OCI-LY3 (cell line): Measurements from ENCODE around the gene MRRF.

Experiments used
- H2AFZ ChIP-seq: fragments of 200-600, 300-600 bp; shearing (Covaris generic); 2 replicates; pipeline ENCODE4 v1.6.0; 2014; ENCODE audit warnings: antibody characterized with exemption, low read depth, low read length
- H3K27ac ChIP-seq: fragments of 200-600, 300-600 bp; sonication (generic); 2 replicates; pipeline ENCODE4 v1.5.1; 2014; ENCODE audit warnings: mild to moderate bottlenecking, low read length, moderate library complexity, mixed read lengths
- H3K27me3 ChIP-seq: fragments of 200-600, 300-600 bp; sonication (generic); 2 replicates; pipeline ENCODE4 v1.6.1; 2014; ENCODE audit warnings: low read depth, low read length, mixed read lengths
- H3K36me3 ChIP-seq: fragments of 200-600, 300-600 bp; sonication (generic); replicated peaks from 2 replicates; pipeline ENCODE3; 2014; ENCODE audit warnings: low read depth, low read length, mixed read lengths
- H3K4me1 ChIP-seq: fragments of 300-600, 200-600 bp; sonication (generic); 2 replicates; pipeline ENCODE4 v1.6.1; 2014; ENCODE audit warnings: low read length, mixed read lengths
- H3K4me2 ChIP-seq: fragments of 200-600, 300-600 bp; sonication (generic); 2 replicates; pipeline ENCODE4 v1.6.1; 2014; ENCODE audit warnings: low read length, mixed read lengths
- H3K4me3 ChIP-seq: fragments of 300-600, 200-600 bp; sonication (generic); 2 replicates; pipeline ENCODE4 v1.5.1; 2014; ENCODE audit warnings: antibody characterized with exemption, mild to moderate bottlenecking, low read length, moderate library complexity
- H3K79me2 ChIP-seq: fragments of 300-600, 200-600 bp; shearing (Covaris generic); 2 replicates; pipeline ENCODE4 v1.6.1; 2014; ENCODE audit warnings: mild to moderate bottlenecking, low read length, mixed read lengths
- H3K9ac ChIP-seq: fragments of 300-600, 200-600 bp; shearing (Covaris generic); 2 replicates; pipeline ENCODE4 v1.6.0; 2014; ENCODE audit warnings: mild to moderate bottlenecking, low read length, moderate library complexity
- H3K9me3 ChIP-seq: fragments of 200-600, 300-600 bp; shearing (Covaris generic); 2 replicates; pipeline ENCODE4 v1.6.1; 2014; ENCODE audit warnings: low read length, mixed read lengths; ENCODE audit not compliant: insufficient read depth
- H4K20me1 ChIP-seq: fragments of 200-600, 300-600 bp; sonication (generic); 2 replicates; pipeline ENCODE4 v1.6.1; 2016; ENCODE audit warnings: low read length, mixed read lengths; ENCODE audit not compliant: insufficient read depth
- CTCF ChIP-seq: fragments of 200-600, 300-600 bp; sonication (generic); IDR thresholded peaks from 2 replicates; pipeline ENCODE4 v1.5.1; 2014; ENCODE audit warnings: antibody characterized with exemption, low read length, low read depth
- EZH2phosphoT487 ChIP-seq: fragments of 200-600 bp; shearing (Covaris generic); IDR thresholded peaks from 2 replicates; pipeline ENCODE4 v1.6.1; 2018; ENCODE audit warnings: antibody characterized with exemption, mixed run types, low read depth

MRRF gene

DNA sequence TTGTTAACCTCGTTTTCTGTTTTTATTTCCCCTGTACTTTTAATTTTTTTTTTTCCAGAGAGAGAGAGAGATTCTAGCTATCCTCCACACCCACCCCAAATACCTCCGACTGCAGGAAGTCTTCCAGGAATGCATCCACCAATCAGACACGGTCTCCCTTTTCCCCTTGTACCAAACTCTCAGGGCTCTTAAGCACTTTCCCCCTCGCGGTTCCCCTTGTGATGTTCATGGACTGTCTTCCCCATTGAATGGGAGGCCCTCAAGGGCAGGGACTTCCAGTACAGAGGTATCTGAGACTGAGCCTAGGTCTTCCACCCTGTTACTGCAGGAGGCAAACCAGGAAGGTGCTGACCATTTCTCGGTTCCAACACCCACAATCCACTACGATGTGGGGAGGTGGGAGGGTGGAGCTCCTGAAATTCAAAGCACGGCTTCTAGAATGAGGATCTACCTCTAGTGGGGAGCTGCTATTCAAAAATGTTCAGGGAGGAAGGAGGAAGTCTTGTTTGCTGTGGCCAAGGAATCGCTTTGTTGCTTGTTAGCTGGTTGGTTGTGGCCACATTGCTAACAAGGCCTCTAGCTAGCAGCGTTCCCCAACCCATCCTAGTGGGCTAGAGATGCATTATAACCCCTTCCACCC is 68.6 kb downstream of the MRRF start:
- Histone ChIP-seq H3K27me3 (no peaks in the 10 kb centered on the region), H3K36me3 (peaks cover 16% of the 10 kb centered on the region), H3K9ac (no peak overlapping the region), H2AFZ (no peak overlapping the region), H3K4me1 (peaks cover 10% of the 10 kb centered on the region), H3K27ac (no peak overlapping the region), H4K20me1 (peaks cover under 1% of the 10 kb centered on the region), H3K4me3 (no peak overlapping the region), H3K79me2 (no peaks in the 10 kb centered on the region), H3K4me2 (no peak overlapping the region), H3K9me3 (no peaks in the 10 kb centered on the region)
- TF ChIP-seq CTCF (no peak), EZH2phosphoT487 (no peak)

DNA sequence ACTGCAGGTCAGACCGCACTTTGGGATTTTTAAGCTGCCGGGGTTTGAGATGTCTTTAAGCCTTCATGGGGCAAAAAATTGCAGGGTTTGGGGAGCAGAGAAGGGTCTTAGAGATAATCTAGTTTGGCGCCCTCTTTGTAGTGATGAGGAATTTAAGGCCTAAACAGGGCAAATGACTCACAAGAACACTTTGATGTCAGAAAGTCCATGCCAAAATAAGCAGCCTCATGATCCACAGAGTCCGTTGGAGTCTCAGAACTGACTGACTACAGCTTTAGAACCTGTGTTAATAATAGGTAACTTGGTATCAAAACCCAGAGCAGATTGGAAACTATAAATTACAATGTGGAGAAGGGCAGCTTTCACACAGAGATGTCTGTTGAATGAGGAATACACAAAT is 70.2 kb downstream of the MRRF start:
- H3K36me3 ChIP-seq: peaks cover 3% of the 10 kb centered on the region
- no peak for TF ChIP-seq EZH2phosphoT487
- no peak for TF ChIP-seq CTCF

GRCh38 chr9:122336189-122336588 is 71.5 kb downstream of the MRRF start:
- Histone ChIP-seq H3K36me3 (no peaks in the 10 kb centered on the region), H3K27ac (no peak overlapping the region), H3K9ac (no peak overlapping the region), H3K9me3 (no peaks in the 10 kb centered on the region), H2AFZ (no peak overlapping the region), H3K4me1 (peaks cover 11% of the 10 kb centered on the region), H3K4me2 (no peak overlapping the region), H3K79me2 (no peaks in the 10 kb centered on the region), H3K27me3 (peaks cover 7% of the 10 kb centered on the region; the same call in 1 of the 2 replicates), H3K4me3 (no peak overlapping the region), H4K20me1 (no peaks in the 10 kb centered on the region)
- no peak for TF ChIP-seq EZH2phosphoT487
- no peak for TF ChIP-seq CTCF

More for the DNA sequence above, 70.2 kb downstream of the MRRF start:
- H3K27me3 ChIP-seq: peaks cover 7% of the 10 kb centered on the region; the same call in 1 of the 2 replicates
- no peak overlapping the region for H2AFZ ChIP-seq
- H3K4me1 ChIP-seq: peaks cover 11% of the 10 kb centered on the region
- H3K27ac ChIP-seq: no peak overlapping the region
- no peaks in the 10 kb centered on the region for H3K9me3 ChIP-seq
- H3K4me3 ChIP-seq: no peak overlapping the region
- H4K20me1 ChIP-seq: no peaks in the 10 kb centered on the region
- no peak overlapping the region for H3K9ac ChIP-seq
- no peak overlapping the region for H3K4me2 ChIP-seq
- H3K79me2 ChIP-seq: no peaks in the 10 kb centered on the region

- Histone ChIP-seq H3K27me3 (peaks cover 7% of the 10 kb centered on the region; the same call in 1 of the 2 replicates), H3K9ac (no peak overlapping the region), H3K4me3 (peak overlapping the region; percentile 17), H2AFZ (no peak overlapping the region), H3K36me3 (no peaks in the 10 kb centered on the region), H3K79me2 (no peaks in the 10 kb centered on the region), H3K9me3 (no peaks in the 10 kb centered on the region), H3K4me1 (peaks cover 11% of the 10 kb centered on the region), H3K27ac (no peak overlapping the region), H3K4me2 (peak overlapping the region; percentile 37), H4K20me1 (no peaks in the 10 kb centered on the region)
- TF ChIP-seq CTCF (no peak), EZH2phosphoT487 (no peak)
Measured at GRCh38 chr9:122336866-122337555, 72.3 kb downstream of the MRRF start.
